Measurements from ENCODE around the gene ACAP3. TPM values are rescaled to one million over a fixed set of nuclear protein-coding genes. Genes with fewer than 3 reads are reported as not detected.

Gene ACAP3, protein sequence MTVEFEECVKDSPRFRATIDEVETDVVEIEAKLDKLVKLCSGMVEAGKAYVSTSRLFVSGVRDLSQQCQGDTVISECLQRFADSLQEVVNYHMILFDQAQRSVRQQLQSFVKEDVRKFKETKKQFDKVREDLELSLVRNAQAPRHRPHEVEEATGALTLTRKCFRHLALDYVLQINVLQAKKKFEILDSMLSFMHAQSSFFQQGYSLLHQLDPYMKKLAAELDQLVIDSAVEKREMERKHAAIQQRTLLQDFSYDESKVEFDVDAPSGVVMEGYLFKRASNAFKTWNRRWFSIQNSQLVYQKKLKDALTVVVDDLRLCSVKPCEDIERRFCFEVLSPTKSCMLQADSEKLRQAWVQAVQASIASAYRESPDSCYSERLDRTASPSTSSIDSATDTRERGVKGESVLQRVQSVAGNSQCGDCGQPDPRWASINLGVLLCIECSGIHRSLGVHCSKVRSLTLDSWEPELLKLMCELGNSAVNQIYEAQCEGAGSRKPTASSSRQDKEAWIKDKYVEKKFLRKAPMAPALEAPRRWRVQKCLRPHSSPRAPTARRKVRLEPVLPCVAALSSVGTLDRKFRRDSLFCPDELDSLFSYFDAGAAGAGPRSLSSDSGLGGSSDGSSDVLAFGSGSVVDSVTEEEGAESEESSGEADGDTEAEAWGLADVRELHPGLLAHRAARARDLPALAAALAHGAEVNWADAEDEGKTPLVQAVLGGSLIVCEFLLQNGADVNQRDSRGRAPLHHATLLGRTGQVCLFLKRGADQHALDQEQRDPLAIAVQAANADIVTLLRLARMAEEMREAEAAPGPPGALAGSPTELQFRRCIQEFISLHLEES
- 10 to 100 TPM; 64.4 to 72.3 TPM for total RNA-seq

DNA sequence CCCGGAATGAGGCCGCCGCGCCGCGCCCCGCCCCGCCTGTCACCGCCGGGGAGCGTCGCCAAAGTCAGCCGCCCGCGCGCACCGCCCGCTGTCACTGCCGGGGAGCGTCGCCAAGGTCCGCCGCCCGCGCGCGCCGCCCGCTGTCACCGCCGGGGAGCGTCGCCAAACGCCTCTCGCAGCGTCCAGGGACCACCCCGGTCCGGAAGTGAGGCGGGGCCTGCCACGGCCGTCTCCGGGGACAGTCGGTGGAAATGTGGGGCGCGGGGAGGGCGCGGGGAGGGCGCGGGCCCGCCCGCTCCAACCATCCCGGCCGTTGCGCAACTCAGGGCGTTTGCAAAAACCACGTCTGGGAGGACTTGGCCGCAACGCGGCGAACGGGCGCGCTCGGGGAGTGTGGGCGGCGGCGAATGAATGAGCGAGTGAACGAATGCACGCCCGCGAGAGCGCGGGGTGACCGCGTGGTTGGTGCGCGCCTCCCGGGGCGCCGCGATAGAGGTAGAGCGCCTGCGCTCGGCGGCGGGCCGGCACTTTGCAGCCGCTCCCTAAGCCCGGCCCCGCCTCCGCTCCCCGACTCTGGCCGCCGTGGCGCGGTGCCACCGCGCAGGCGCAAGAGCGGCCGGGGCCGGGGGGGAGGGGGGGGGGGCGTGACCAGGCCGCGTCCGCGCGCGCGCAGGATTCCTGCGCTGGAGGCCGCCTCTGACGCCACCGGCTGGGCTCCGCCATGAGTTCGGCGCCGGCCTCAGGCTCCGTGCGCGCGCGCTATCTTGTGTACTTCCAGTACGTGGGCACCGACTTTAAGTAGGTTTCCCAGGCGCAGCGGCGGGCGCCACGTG lies at the start of gene ACAP3, which contains the start of gene PUSL1:
Gene ACAP3 (minus strand): TSS at position 8 of the 833 bp plus-strand sequence. CDS start 115 bp downstream, outside the sequence.
Gene PUSL1 (plus strand): TSS at position 675 of the 833 bp plus-strand sequence. CDS start 47 bp downstream, at position 722.
- DNase-seq: peak; percentile 90
- peak within 1 kb of the TSS; percentile 93 for H3K27ac Mint-ChIP-seq
- no peaks in the 10 kb centered on the region for H3K27me3 Mint-ChIP-seq
- no peaks in the 10 kb centered on the region for H3K9me3 Mint-ChIP-seq
- ChIA-PET CTCF (no interaction called here), POLR2A (interaction anchor here (1.0 kb wide), 1 partner anchor 66 kb away, joined by 5 read pairs; the partner anchor contains the start of gene AURKAIP1)
- peaks cover 30% of the 10 kb centered on the region for H3K4me1 Mint-ChIP-seq
- peaks cover 11% of the 10 kb centered on the region for H3K36me3 Mint-ChIP-seq (ENCODE audit: low read depth)
- H3K4me3 Mint-ChIP-seq: peak within 1 kb of the TSS; percentile 80

GRCh38 chr1:1356796-1357401 lies 49.2 kb upstream of the ACAP3 start:
- ChIA-PET CTCF (no interaction called here), POLR2A (no interaction called here)
- no peak for DNase-seq
- peaks cover 2% of the 10 kb centered on the region for H3K9me3 Mint-ChIP-seq
- H3K4me1 Mint-ChIP-seq: peaks cover 23% of the 10 kb centered on the region
- peaks cover 37% of the 10 kb centered on the region for H3K27me3 Mint-ChIP-seq
- no peak overlapping the region for H3K4me3 Mint-ChIP-seq
- H3K27ac Mint-ChIP-seq: no peak overlapping the region
- no peaks in the 10 kb centered on the region for H3K36me3 Mint-ChIP-seq (ENCODE audit: low read depth)

DNA sequence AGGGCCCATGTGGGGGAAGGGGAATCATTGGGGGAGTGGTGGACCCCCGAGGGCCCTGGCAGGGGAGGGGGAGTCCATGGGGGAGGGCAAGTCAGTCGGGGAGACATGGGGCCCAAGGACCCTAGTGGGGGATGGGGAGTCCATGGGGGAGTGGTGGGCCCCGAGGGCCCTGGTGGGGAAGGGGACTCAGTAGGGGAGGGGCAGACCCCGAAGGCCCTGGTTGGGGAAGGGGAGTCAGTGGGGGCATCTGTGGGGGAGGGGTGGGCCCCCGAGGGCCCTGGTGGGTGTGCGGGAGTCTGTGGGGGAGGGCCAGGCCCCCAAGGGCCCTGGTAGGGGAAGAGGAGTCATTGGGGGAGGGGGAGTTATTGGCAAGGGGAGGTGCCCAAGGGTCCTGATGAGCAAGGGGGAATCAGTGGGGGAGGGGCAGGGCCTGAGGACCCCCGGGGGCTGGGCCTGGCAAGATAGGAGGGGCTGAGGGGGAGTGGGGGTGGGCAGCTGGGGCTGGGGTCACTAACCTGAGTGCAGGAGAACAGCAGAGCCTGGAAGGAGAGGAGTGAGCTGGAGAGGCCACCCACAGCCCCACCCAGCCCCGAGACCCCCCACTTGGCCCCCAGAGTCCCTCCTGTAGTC lies 48.6 kb upstream of the ACAP3 start:
- Mint-ChIP-seq H3K27me3 (peaks cover 36% of the 10 kb centered on the region), H3K36me3 (ENCODE audit: low read depth) (no peaks in the 10 kb centered on the region), H3K27ac (no peak overlapping the region), H3K4me1 (peaks cover 23% of the 10 kb centered on the region), H3K4me3 (no peak overlapping the region), H3K9me3 (peaks cover 2% of the 10 kb centered on the region)
- ChIA-PET POLR2A (no interaction called here), CTCF (no interaction called here)
- DNase-seq: no peak

DNA sequence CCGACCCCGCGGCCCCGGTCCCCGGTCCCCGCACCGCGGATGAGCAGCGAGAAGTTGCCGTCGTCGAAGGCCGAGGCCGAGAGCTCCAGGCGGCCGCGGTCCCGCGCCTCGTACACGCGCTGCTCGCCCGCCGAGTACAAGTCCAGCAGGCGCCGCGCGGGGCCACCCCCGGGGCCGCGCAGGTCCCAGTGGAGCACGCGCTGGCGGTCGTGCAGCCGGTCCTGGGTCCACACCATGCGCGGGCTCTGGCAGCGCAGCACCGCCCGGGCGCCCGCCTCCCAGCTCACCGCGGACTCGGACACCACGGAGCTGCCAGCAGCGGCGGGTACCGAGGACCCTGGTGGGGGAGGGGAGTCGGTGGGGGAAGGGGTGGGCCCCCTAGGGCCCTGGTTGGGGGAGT lies 47.7 kb upstream of the ACAP3 start:
- POLR2A ChIA-PET: no interaction called here
- no peak overlapping the region for H3K27ac Mint-ChIP-seq
- no peak for DNase-seq

DNA sequence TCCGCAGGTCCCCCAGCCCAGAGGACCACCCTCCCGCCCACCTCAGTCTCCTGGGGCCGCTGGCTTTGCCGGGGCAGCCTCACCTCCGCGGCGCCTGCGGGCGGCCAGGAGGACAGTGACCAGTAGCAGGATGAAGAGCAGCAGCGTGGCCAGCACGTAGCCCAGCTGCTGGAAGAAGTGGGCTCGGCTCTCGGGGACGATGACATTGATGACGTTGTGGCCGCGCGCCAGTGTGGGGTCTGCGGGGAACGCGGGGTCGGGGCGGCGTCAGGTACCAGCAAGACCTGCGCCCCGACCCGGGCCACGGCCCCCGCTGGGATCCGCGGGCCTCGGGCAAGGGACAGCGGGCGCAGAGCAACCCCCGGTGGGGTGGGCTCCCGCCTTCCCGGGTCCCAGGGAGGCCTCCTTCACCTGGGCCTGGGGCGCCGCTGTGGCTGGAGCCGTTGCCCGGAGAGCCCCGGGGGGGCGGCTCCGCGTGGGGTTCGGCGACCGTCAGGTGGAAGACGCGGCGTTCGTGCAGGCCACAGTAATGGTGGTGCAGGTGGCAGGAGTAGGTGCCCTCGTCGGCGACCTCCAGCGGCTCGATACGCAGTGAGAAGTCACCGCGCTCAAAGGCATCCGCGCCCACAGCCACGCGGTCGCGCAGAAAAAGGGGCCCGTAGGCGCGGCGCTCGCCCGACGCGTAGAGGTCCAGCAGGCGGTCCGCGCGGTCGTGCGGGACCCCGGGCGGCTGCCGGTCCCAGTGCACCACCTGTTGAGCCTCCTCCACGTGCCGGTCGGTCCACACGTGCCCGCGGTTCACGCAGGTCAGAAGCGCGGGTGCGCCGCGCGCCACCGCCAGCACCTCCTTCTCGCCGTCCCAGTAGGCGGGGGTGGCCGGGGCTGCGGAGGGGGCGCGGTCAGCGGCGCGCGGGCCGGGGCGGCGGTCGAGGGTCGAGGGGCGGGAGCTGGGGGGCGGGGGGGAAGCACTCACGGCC lies 46.8 kb upstream of the ACAP3 start:
- Mint-ChIP-seq H3K4me3 (no peak overlapping the region), H3K36me3 (ENCODE audit: low read depth) (no peaks in the 10 kb centered on the region), H3K9me3 (no peaks in the 10 kb centered on the region), H3K27ac (no peak overlapping the region), H3K4me1 (peaks cover 19% of the 10 kb centered on the region), H3K27me3 (peaks cover 31% of the 10 kb centered on the region)
- POLR2A ChIA-PET: interaction anchor here (2.9 kb wide), 1 partner anchor 18 kb away, joined by 14 read pairs; no protein-coding TSS in a partner anchor
- no peak for DNase-seq
- CTCF ChIA-PET: interaction anchor here (1.1 to 3.0 kb wide), 2 partner anchors 17 kb away, joined by 3 to 13 read pairs; no protein-coding TSS in a partner anchor

More for the DNA sequence above, 47.7 kb upstream of the ACAP3 start:
- CTCF ChIA-PET: interaction anchor here (1.1 kb wide), 1 partner anchor 16 kb away, joined by 3 read pairs; no protein-coding TSS in a partner anchor
- Mint-ChIP-seq H3K9me3 (no peaks in the 10 kb centered on the region), H3K4me1 (peaks cover 19% of the 10 kb centered on the region), H3K4me3 (no peak overlapping the region), H3K36me3 (ENCODE audit: low read depth) (no peaks in the 10 kb centered on the region), H3K27me3 (peaks cover 31% of the 10 kb centered on the region)

DNA sequence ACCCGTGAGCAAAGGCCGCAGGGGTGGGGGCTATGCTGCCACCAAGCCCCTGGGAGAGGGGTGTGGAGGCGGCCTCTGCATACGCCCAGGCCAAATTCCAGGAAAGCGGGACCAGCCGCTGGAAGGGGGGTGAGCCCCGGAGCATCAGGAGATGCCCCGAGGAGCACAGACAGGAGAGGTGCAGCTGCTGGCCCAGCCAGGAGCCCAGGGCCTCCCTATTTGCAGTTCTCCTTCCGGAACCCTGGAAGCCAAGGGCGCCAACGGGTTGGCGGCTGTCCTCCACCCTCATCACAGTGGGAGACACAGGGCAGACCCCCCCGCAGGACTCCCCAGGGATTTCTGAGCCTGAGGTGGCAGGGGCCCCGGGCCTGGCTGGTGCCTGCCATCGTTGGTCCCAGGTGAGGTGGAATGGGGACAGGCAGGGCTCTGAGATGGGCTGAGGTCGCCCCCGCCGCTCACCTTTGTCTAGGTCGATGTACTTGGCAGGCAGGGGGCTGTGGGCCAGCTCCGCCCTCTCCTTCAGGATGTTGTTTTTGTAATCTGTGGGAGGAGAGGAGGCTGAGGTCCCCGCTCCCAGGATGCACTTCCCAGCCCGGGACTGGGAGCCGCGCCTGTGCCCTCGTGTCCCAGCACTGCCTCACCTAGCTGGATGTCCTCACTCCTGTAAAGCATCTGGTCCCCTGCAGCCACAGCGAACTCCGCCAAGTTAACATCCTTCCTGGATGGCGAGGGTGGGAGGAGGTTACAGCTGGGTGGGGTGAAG lies 45.8 kb upstream of the ACAP3 start:
- Mint-ChIP-seq H3K9me3 (no peaks in the 10 kb centered on the region), H3K4me3 (no peak overlapping the region), H3K27ac (no peak overlapping the region), H3K36me3 (ENCODE audit: low read depth) (no peaks in the 10 kb centered on the region), H3K4me1 (peaks cover 11% of the 10 kb centered on the region), H3K27me3 (peaks cover 28% of the 10 kb centered on the region)
- DNase-seq: no peak
- ChIA-PET POLR2A (interaction anchor here (2.9 kb wide), 1 partner anchor 19 kb away, joined by 14 read pairs; no protein-coding TSS in a partner anchor), CTCF (interaction anchor here (3.0 kb wide), 1 partner anchor 18 kb away, joined by 13 read pairs; no protein-coding TSS in a partner anchor)

DNA sequence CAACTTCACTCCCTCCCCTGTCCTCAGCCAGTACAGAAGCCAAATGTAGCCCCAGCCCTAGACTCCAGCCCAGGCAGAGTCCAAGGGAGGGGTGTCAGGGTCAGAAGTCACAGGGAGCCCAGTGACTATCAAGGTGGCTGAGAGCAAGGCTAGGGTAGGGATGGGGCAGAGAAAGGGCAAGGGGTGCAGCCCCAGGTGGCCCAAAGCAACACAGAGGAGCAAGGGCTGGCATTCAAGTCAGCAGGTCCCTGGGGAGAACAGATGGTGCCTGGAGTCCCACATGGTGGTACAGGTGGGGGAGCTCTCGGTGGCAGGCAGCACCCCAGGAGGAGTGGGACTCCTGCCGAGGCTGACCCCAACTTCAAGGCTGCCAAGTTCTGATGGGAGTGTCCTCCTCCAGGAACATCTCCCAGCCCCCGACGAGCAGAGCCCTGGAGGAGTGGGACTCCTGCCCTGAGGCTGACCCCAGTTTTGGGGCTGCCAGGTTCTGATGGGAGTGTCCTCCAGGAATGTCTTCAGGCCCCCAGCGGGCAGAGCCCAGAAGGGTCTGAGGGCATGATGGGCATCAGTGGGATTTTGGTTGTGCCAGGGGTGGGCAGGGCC lies 45.2 kb upstream of the ACAP3 start:
- H3K4me1 Mint-ChIP-seq: peaks cover 15% of the 10 kb centered on the region
- DNase-seq: no peak
- no peaks in the 10 kb centered on the region for H3K9me3 Mint-ChIP-seq
- H3K36me3 Mint-ChIP-seq (ENCODE audit: low read depth): no peaks in the 10 kb centered on the region
- peaks cover 28% of the 10 kb centered on the region for H3K27me3 Mint-ChIP-seq
- CTCF ChIA-PET: interaction anchor here (3.0 kb wide), 1 partner anchor 18 kb away, joined by 13 read pairs; no protein-coding TSS in a partner anchor
- POLR2A ChIA-PET: interaction anchor here (0.8 to 2.9 kb wide), 2 partner anchors 19 to 22 kb away, joined by 3 to 14 read pairs; partner anchors contain the start of gene AURKAIP1
- peak overlapping the region; percentile 48 for H3K4me3 Mint-ChIP-seq
- no peak overlapping the region for H3K27ac Mint-ChIP-seq

GRCh38 chr1:1351511-1352427 lies 44.0 kb upstream of the ACAP3 start:
- H3K4me1 Mint-ChIP-seq: peaks cover 24% of the 10 kb centered on the region
- peak overlapping the region; percentile 48 for H3K4me3 Mint-ChIP-seq
- no peaks in the 10 kb centered on the region for H3K9me3 Mint-ChIP-seq
- no peaks in the 10 kb centered on the region for H3K36me3 Mint-ChIP-seq (ENCODE audit: low read depth)
- H3K27ac Mint-ChIP-seq: no peak overlapping the region
- DNase-seq: no peak
- ChIA-PET CTCF (interaction anchor here (3.0 kb wide), 1 partner anchor 19 kb away, joined by 13 read pairs; no protein-coding TSS in a partner anchor), POLR2A (interaction anchor here (0.8 to 2.9 kb wide), 3 partner anchors 20 to 24 kb away, joined by 3 to 14 read pairs (median 5); partner anchors contain the start of gene AURKAIP1)
- H3K27me3 Mint-ChIP-seq: peaks cover 23% of the 10 kb centered on the region

DNA sequence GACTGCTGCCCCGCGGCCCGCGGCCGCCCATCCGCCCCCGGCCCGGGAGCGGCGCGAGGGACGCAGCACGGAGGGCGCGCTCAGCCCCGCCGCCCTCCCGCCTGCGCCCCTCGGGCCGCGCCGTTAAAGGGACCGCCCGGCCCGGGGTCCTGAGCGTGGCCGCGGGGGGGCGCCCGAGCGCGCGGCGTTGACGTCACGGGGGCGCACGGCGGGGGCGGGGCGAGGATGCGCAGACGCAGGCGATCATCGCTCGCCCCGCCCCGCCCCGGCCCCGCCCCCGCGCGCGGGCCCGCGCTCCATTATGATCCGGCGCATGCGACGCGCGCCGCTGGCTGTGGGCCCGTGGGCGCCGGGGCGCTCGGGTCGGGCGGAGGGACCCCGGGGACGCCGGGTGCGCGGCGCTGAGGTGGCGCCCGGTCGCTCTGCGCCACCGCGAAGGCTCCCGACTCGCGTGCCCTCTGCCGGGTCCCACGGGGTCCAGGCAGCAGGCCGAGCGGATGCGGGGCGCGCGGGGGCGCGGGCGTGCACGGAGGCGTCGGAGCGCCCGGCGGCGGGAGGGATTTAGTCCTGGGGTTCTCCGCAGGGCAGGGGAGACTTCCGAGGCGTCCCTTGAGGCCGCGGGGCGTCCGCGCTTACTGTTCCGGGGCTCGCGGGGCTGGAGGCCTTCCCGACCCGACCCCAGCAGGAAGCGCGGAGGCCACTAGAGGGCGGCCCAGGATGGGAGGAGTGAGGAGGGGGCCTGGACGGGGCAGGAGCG lies 41.7 kb upstream of the ACAP3 start, which contains the start of gene DVL1:
Gene DVL1 (minus strand): TSS at position 163 of the 757 bp plus-strand sequence. CDS start 353 bp downstream, outside the sequence.
- no peak within 1 kb of the TSS for H3K27ac Mint-ChIP-seq
- ChIA-PET CTCF (interaction anchor here (2.1 to 4.0 kb wide), 2 partner anchors 22 to 44 kb away, joined by 9 to 28 read pairs; no protein-coding TSS in a partner anchor), POLR2A (interaction anchor here (1.1 kb wide), 1 partner anchor 162 kb away, joined by 3 read pairs; no protein-coding TSS in a partner anchor)
- peak within 1 kb of the TSS; percentile 71 for H3K4me3 Mint-ChIP-seq
- no peaks in the 10 kb centered on the region for H3K36me3 Mint-ChIP-seq (ENCODE audit: low read depth)
- H3K4me1 Mint-ChIP-seq: peaks cover 36% of the 10 kb centered on the region
- DNase-seq: peak; percentile 68
- H3K9me3 Mint-ChIP-seq: no peaks in the 10 kb centered on the region
- H3K27me3 Mint-ChIP-seq: peaks cover 23% of the 10 kb centered on the region

Data from activated CD4-positive, alpha-beta memory T cell treated with anti-CD3 and anti-CD28 coated beads, Interleukin-2, amount 10 ng/mL, durations not matched to agents 7 days and 5 days (primary cell).